Left renal cortex interstitium (tissue), 4 donors: Measurements from ENCODE around the gene DNM3. TPM values are rescaled to one million over a fixed set of nuclear protein-coding genes. Genes with fewer than 3 reads are reported as not detected.

ENCODE experiments used
- DNase-seq, 4 donors: peaks; one replicate each; pipeline ENCODE4 v3.0.0-alpha.2; 2013; ENCODE audit warnings: low read depth in 4 of 4, low spot score in 2 of 4, missing footprints in 1 of 4
- polyA plus RNA-seq, 4 donors: library from polyadenylated mRNA; unstranded; fragments of 120-200 nt; gene quantifications; one replicate each; pipeline ENCODE4 v1.2.1, GENCODE V29; 2013; ENCODE audit not compliant: insufficient read length in 4 of 4

DNM3 gene
- polyA plus RNA-seq, 4 donors: 3.5 to 5.8 (median 4.5) TPM

DNA sequence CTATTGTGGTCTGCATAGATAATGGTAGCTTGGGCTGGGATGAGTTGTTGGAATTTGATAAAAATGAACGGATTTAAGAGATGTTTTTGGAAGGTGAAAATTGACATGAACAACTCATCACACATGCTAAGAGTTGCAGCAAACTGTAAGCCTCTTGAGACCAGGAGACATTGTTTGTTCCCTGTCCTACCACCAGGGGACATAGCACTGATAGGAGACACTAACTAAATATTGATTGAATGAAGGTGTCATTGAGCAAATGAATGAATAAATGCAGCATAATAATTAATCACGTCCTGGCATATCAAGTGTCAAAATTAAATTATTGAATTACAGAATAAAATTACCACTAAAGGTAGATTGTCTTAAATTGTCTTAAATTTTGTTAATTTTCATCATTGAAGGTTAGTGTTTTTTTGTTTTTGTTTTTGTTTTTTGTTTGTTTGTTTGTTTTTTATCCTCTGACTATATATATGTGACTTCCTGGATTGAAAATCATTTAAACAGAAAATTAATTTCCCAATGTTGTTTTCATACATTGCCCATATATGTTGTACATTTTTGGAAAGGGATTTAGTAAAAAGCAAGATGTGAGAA is 293.9 kb downstream of the DNM3 start:
- no peak for DNase-seq

DNA sequence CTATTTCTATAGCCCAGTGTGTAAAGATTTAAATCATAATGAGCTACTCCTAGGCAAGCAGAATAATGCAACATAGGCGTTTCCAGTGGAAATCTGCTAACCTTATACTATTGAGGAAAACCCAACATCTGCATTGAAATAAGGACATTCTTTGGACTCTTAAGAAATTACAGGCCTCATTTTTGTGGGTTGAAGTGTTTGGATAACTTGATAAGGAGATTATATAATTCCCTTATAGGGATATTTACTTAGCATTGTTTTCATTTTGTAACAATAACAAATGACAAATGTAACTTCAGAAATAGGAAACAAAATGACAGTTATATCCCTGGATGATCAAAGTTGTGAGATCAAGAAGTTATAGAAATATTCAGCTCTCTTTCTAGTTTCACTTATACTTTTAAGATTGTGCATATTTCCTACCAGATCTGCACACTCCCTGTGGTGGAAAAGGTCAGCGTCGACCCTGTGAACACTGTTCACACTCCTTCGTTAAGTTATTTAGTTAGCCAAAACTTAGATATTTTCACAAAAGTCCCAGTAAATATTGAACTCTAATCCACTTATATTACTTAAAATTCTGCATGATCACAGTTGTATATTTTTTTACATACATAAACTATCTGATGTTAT is 294.8 kb downstream of the DNM3 start:
- no peak for DNase-seq

GRCh38 chr1:172136925-172137324 is 295.6 kb downstream of the DNM3 start:
- no peak for DNase-seq

DNA sequence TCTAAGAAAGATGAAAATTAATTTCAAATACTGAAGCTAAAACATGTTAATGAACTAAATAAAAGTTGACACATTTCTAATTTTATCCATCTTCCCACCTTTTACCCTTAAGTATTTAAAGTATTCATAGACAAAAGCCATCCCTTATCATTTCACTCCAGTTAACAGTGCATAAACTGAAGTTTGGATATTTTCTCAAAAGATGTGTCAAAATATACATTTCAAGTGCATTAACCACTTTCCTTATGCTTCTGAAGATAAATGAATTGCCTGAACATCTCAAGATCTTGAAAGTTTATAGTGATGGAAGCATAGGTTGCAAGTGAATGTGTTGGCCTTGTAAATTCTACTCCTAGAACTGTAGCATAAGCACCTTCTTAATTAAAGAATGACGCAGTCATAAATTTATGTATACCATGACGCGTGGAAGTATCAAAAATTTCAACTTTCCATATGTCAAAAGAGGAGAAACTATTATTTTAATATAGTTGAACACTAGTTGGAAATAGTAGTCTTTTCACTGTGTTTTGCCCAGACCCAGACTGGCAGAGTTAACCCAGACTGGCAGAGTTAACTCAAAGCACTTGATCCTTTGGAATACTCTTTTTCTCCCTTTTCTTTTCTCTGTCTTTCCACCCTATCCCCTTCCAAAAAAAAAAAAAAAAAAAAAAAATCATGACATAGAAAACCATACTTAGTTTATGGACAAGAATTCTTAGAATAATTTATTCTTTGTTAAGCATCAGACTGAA is 296.6 kb downstream of the DNM3 start:
- DNase-seq: no peak

GRCh38 chr1:172138634-172139033 is 297.3 kb downstream of the DNM3 start:
- no peak for DNase-seq

DNA sequence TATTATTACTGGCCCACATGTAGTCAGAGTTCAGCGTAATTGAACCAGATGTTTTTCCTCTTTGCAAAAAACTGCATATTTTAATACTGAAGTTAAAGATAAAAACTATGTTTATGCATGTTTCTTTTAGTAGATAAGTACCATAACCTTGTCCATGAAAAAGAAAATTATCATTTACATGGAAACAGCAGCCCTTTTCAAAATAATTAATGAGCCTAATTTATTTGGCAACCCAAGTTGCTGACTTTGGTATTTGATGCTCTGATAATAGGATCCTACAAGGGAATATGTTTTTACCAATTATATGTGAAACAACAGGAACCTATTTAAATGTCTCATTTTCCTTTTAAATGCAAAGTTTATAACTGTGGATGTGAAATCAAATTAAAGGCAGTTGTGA is 297.9 kb downstream of the DNM3 start:
- no peak for DNase-seq

DNA sequence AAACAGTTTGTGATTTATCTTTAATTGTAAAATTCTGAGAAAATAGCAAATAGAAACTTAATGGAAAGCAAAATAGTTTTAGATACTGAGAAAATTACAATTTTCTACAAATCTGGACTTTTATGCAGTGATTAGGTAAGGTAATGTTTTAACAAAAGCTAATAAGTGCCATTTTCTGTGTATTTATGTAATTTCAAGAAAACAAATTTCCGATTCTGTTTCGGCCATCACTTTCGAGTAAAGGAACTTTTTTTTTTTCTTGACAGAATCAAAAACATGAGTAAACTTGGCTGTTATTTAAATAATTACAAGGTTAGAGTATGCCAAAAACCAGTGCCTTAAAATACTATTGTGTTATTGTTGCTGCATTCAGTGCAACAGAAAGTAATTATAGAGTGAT is 298.8 kb downstream of the DNM3 start:
- DNase-seq: no peak

DNA sequence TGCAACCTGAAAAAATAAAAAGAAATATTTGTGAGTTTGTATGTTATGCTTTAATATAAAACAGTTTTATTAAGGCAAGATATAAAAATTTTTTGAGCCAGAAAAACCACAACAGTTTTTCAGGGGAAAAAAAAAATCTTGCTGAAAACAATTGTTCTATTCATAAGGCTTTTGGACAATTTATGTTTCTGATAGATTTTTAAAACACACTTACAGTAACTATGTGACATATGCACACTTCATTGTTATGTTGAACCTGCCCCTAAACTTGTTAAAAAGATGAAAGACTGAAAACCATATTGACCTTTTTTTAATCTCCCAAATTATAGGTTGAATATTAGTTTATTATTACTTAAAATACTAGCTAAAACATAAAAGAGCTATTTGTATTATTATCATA is 299.3 kb downstream of the DNM3 start:
- DNase-seq: no peak

GRCh38 chr1:172141341-172141881 is 300.1 kb downstream of the DNM3 start:
- DNase-seq: no peak

DNA sequence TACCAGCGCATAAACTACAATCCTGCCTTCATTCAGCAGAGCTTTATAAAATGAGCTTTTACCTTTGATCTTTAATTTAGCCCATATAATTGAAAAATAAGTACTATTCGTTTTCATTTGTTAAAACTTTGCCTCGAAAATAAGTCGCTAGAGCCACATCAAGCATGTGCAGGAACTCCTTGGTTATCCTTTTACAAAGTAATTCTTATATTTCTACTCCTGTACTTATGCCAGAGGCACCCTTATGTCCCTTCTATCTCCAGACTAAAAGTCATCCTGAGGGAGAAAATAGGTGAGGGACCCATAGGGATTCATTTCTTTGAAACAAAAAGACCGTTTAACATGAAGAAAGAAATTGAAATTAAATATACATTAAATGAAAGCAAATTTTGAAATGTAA is 301.0 kb downstream of the DNM3 start:
- no peak for DNase-seq

DNA sequence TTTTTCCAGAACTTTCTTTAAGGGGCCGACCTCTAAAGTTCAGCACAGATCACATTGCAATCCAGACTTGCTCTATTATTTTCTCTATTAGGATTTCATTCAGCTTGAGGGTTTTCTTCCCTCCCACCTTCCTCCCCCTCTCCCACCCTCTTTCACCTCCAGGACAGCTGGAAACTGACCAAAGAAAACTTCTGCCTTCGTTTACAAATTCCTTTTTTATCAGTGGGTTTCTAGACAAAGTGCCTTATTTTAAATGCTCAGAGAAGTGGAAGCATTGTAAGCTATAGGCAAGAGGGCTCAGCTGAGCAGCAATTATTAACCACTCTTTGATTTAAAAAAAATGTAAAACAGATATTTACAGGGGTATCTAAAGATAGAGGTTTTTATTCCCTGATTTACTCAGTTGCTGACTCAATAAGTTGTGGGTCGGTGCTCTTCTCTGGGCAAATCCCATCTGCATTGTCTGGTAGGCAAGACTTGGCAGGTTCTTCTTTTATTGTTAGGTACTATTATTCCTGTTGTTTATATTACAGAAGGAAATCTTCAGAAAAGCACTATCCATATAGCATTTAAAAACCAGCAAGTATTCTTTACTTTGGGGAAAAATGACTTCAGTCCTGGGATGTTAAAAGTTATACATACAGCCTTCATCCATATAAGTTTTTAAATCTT is 302.2 kb downstream of the DNM3 start:
- DNase-seq: no peak

- DNase-seq: peak; percentile 73 to 87 (median 82)
Observed at GRCh38 chr1:172144445-172145061, 303.3 kb downstream of the DNM3 start.

GRCh38 chr1:172145231-172145651 is 303.9 kb downstream of the DNM3 start:
- DNase-seq: no peak

DNA sequence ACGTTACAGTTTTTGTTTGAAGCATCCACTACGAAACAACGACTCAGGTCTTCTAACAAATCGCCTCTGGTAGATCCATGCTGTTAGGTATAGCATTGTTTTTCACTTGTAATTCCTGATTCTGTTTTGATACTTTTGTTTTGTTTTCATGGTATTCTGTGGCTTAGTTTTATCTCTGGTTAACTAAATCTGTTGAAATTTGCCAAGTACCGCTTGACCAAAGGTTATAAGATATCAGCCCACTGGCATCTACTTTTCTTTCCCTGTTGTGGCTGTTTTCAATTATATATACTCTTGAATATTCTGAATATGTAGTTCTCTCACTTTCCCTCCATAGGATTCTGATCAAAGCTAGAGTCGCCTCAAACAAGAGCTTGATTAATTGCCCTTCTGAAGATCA is 304.4 kb downstream of the DNM3 start:
- no peak for DNase-seq

DNA sequence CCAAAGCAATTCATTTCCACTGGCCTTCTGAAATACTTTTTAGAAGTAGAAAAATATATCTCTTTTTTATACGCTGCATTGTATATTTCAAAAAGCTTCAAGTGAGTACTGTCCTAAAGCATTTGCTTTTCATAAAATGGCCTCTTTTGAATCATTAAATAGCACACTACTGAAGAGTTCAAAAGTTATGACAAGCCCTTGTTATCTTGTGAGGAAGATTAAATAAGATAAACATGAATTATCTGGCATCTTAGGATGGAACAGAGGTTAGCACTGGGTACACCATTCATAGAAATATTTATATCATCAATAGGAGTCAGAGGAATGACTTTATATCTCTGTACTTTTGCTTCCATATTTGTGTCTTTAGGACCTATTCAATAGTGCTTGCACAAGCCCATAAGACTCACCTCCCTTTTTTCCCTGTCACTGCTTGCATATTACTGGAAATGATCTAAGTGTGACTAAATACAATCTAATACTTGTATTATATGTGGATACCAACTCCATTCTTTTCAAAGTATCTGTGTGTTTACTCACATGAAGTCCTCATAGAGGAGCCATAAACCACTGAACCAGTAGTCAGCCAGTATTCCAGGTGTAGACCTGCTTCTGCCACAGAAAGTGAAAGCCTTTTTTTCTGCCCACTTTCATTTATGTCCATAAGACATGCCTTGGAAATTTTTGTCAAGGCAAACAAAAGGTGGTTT is 305.0 kb downstream of the DNM3 start:
- no peak for DNase-seq

DNA sequence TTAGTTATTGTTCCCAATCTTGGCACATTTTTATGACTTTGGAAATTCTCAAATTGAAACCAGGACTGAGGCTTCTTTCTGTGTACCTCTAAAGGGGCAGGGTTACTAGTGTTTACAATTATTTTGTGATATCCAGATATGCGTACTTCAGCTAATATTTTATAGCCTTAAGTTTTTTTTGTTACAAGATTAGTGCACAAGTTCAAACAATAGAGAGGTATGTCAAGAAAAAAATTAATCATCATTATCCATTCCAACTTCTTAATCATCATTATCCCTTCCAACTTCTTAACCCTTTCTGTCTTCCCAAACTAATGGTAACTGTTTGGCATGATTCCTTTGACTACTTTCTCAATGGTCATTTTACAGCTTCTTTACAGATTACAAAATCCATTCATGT is 306.2 kb downstream of the DNM3 start:
- no peak for DNase-seq

GRCh38 chr1:172148213-172148612 is 306.9 kb downstream of the DNM3 start:
- DNase-seq: no peak

- DNase-seq: no peak
Observed at GRCh38 chr1:172148707-172149106, 307.4 kb downstream of the DNM3 start.

- DNase-seq: no peak
Observed at GRCh38 chr1:172149346-172149745, 308.0 kb downstream of the DNM3 start.

DNA sequence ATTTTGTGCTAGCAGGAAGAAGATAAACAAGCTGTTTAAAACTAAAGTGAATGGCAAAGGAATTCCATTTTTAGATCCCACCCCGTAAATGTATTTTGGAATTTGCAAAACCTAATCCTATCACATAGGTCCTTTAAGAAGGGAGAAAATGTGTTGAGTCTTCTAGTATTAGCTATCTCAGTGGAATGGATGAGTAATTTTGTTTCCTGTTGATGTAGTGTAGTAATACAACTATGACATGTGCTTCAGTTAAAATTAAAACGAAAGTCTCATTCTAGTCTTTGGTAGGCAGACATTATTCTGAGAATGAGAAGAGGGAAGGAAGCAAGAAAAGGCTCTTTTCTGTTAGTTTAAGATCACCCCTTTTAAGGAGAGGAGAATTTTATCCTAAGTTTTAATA is 313.3 kb downstream of the DNM3 start:
- DNase-seq: no peak
